Omental fat pad (tissue), 4 donors: ENCODE results near the gene SMAD3. TPM values are rescaled to one million over a fixed set of nuclear protein-coding genes. Genes with fewer than 3 reads are reported as not detected.
A peak's percentile ranks its signal among the peaks of the same experiment; 100 is the strongest.

Experiments used
- ATAC-seq: fragments of 150-250 bp; one replicate; pipeline ENCODE4 v1.9.1; 2016; ENCODE audit warnings: mild to moderate bottlenecking, moderate library complexity; ENCODE audit not compliant: low FRiP score
- DNase-seq: peaks from one replicate; pipeline ENCODE4 v3.0.0-alpha.2; 2019; ENCODE audit warnings: low spot score
- CTCF ChIP-seq, 3 donors: fragments of 450-650 bp; IDR thresholded peaks; one replicate each; pipeline ENCODE4 v1.5.1; 2016 to 2017; ENCODE audit warnings: antibody characterized with exemption in 3 of 3, mild to moderate bottlenecking in 3 of 3, moderate library complexity in 2 of 3
- total RNA-seq, 4 donors: library from RNA; depleted of rRNA; stranded (reverse); fragments of >200 nt; gene quantifications; one replicate each; pipeline ENCODE4 v1.1.0, GENCODE V29; 2016

SMAD3 gene
- total RNA-seq, 4 donors from 2014 or later: 30.9 to 58.1 (median 49.9) TPM

- no peak for TF ChIP-seq CTCF (IDR thresholded peaks at IDR 0.05)
- DNase-seq (no peak), ATAC-seq (no peak)
These were observed 22.8 kb upstream of the SMAD3 start for GRCh38 chr15:67042551-67043142.

GRCh38 chr15:67043939-67044771, 21.2 kb upstream of the SMAD3 start:
- no peak for DNase-seq
- ATAC-seq: peak; percentile 72
- no peak for TF ChIP-seq CTCF (IDR thresholded peaks at IDR 0.05)

- ATAC-seq: no peak
- DNase-seq: no peak
- TF ChIP-seq CTCF (IDR thresholded peaks at IDR 0.05): no peak
These were observed 18.2 kb upstream of the SMAD3 start for GRCh38 chr15:67047149-67047661.

- peak; percentile 55 for ATAC-seq
- no peak for TF ChIP-seq CTCF (IDR thresholded peaks at IDR 0.05)
- DNase-seq: no peak
These were observed 16.8 kb upstream of the SMAD3 start for GRCh38 chr15:67048281-67049279.

GRCh38 chr15:67049351-67050044, 15.9 kb upstream of the SMAD3 start:
- TF ChIP-seq CTCF (IDR thresholded peaks at IDR 0.05): no peak
- ATAC-seq: peak; percentile 45
- no peak for DNase-seq

GRCh38 chr15:67050062-67050461, 15.3 kb upstream of the SMAD3 start:
- no peak for TF ChIP-seq CTCF (IDR thresholded peaks at IDR 0.05)
- ATAC-seq (peak; percentile 67), DNase-seq (no peak)
